HEK293 (cell line): Measurements from ENCODE around the gene RTL5.

Experiments used
- CTCF ChIA-PET: fragments of 350-600 bp; formaldehyde crosslinking; extraction: SDS; loops from one replicate; lab custom pipeline; 2021; ENCODE audit warnings: antibody characterized with exemption; lab: Yijun Ruan, JAX
- POLR2A ChIA-PET: fragments of 300-600 bp; formaldehyde crosslinking; extraction: SDS; loops from one replicate; lab custom pipeline; 2020; ENCODE audit warnings: antibody characterized with exemption, inconsistent platforms; lab: Yijun Ruan, JAX
- H3K27ac ChIP-seq: fragments of 200-500 bp; sonication (Bioruptor generic); 2 replicates; pipeline ENCODE4 v1.5.1; 2014; ENCODE audit warnings: low read depth, low read length, control low read depth, inconsistent platforms; ENCODE audit errors: extremely low read depth
- H3K36me3 ChIP-seq, 2 experiments: fragments of 200-500 bp in 1 of 2; sonication (Bioruptor generic) in 1 of 2; 1 replicate in 1 of 2; 2 replicates in 1 of 2; pipeline ENCODE4 v1.5.1; 2014 to 2017; ENCODE audit warnings: inconsistent platforms in 2 of 2, low read length in 2 of 2; ENCODE audit not compliant: control insufficient read depth in 2 of 2, insufficient read depth in 1 of 2
- H3K4me1 ChIP-seq: fragments of 200-500 bp; sonication (Bioruptor generic); 2 replicates; pipeline ENCODE4 v1.5.1; 2014; ENCODE audit warnings: mild to moderate bottlenecking, low read length, inconsistent platforms; ENCODE audit not compliant: control insufficient read depth, insufficient read depth
- H3K4me3 ChIP-seq: 2 replicates; pipeline ENCODE4 v1.5.1; 2011; ENCODE audit warnings: low read depth, mild to moderate bottlenecking, control low read depth, low read length, moderate library complexity
- H3K9me3 ChIP-seq: fragments of 200-500 bp; sonication (Bioruptor generic); 2 replicates; pipeline ENCODE4 v1.5.1; 2014; ENCODE audit warnings: low read depth, low read length, inconsistent platforms; ENCODE audit not compliant: control insufficient read depth, insufficient read depth
- GLIS2 ChIP-seq: fragments of 450-650 bp; formaldehyde crosslinking; IDR thresholded peaks from 2 replicates; pipeline ENCODE4 v1.5.1; 2016; ENCODE audit warnings: missing biosample characterization, missing genetic modification characterization
- MEIS1 ChIP-seq: sonication (generic); formaldehyde crosslinking; IDR thresholded peaks from 2 replicates; pipeline ENCODE4 v1.8.1; 2022; ENCODE audit warnings: missing genetic modification reagents, mild to moderate bottlenecking, borderline replicate concordance
- SP2 ChIP-seq: fragments of 450-650 bp; formaldehyde crosslinking; IDR thresholded peaks from 2 replicates; pipeline ENCODE4 v1.5.1; 2016; ENCODE audit warnings: missing biosample characterization, missing genetic modification characterization
- TRIM28 ChIP-seq: IDR thresholded peaks from 2 replicates; pipeline ENCODE4 v1.6.1; 2011; ENCODE audit warnings: low read length, control low read depth, borderline replicate concordance
- ZBTB20 ChIP-seq: fragments of 450-650 bp; formaldehyde crosslinking; IDR thresholded peaks from 2 replicates; pipeline ENCODE4 v1.5.1; 2016; ENCODE audit warnings: missing biosample characterization, missing genetic modification characterization
- ZBTB8A ChIP-seq: fragments of 450-650 bp; formaldehyde crosslinking; IDR thresholded peaks from 2 replicates; pipeline ENCODE4 v1.5.1; 2016; ENCODE audit warnings: missing biosample characterization, missing genetic modification characterization
- ZIC2 ChIP-seq: fragments of 450-650 bp; formaldehyde crosslinking; IDR thresholded peaks from 2 replicates; pipeline ENCODE4 v1.5.1; 2016; ENCODE audit warnings: missing biosample characterization, missing genetic modification characterization
- ZNF121 ChIP-seq: fragments of 450-650 bp; formaldehyde crosslinking; IDR thresholded peaks from 2 replicates; pipeline ENCODE4 v1.5.1; 2016; ENCODE audit warnings: missing biosample characterization, missing genetic modification characterization
- ZNF16 ChIP-seq: fragments of 450-650 bp; formaldehyde crosslinking; IDR thresholded peaks from 2 replicates; pipeline ENCODE4 v1.5.1; 2016; ENCODE audit warnings: low read depth, missing biosample characterization, missing genetic modification characterization
- ZNF248 ChIP-seq: fragments of 450-650 bp; formaldehyde crosslinking; IDR thresholded peaks from 2 replicates; pipeline ENCODE4 v1.5.1; 2017; ENCODE audit warnings: missing biosample characterization, missing genetic modification characterization
- ZNF341 ChIP-seq: fragments of 450-650 bp; formaldehyde crosslinking; IDR thresholded peaks from 2 replicates; pipeline ENCODE4; 2016; ENCODE audit warnings: low read depth, missing biosample characterization, missing genetic modification characterization
- ZNF391 ChIP-seq: fragments of 450-650 bp; formaldehyde crosslinking; IDR thresholded peaks from 2 replicates; pipeline ENCODE4 v1.5.1; 2016; ENCODE audit warnings: low read depth, missing biosample characterization, missing genetic modification characterization, borderline replicate concordance
- ZNF624 ChIP-seq: fragments of 450-650 bp; formaldehyde crosslinking; IDR thresholded peaks from 2 replicates; pipeline ENCODE4 v1.5.1; 2017; ENCODE audit warnings: missing biosample characterization, missing genetic modification characterization
- ZNF692 ChIP-seq: fragments of 450-650 bp; formaldehyde crosslinking; IDR thresholded peaks from 2 replicates; pipeline ENCODE4 v1.5.1; 2016; ENCODE audit warnings: missing biosample characterization, missing genetic modification characterization
- ZNF701 ChIP-seq: fragments of 450-650 bp; formaldehyde crosslinking; IDR thresholded peaks from 2 replicates; pipeline ENCODE4 v1.5.1; 2016; ENCODE audit warnings: missing biosample characterization, missing genetic modification characterization
- ZNF76 ChIP-seq: fragments of 450-650 bp; formaldehyde crosslinking; IDR thresholded peaks from 2 replicates; pipeline ENCODE4; 2016; ENCODE audit warnings: low read depth, missing biosample characterization, missing genetic modification characterization, borderline replicate concordance
- ZNF791 ChIP-seq: fragments of 450-650 bp; formaldehyde crosslinking; IDR thresholded peaks from 2 replicates; pipeline ENCODE4 v1.5.1; 2016; ENCODE audit warnings: missing biosample characterization, missing genetic modification characterization
- ZSCAN16 ChIP-seq: fragments of 450-650 bp; formaldehyde crosslinking; IDR thresholded peaks from 2 replicates; pipeline ENCODE4 v1.5.1; 2016; ENCODE audit warnings: missing biosample characterization, missing genetic modification characterization
- ZSCAN4 ChIP-seq: fragments of 450-650 bp; formaldehyde crosslinking; IDR thresholded peaks from 2 replicates; pipeline ENCODE4 v1.5.1; 2017; ENCODE audit warnings: missing biosample characterization, missing genetic modification characterization
- TF ChIP-seq, protein P1 (sequence below): sonication (generic); formaldehyde crosslinking; IDR thresholded peaks from 2 replicates; pipeline ENCODE4 v1.8.1; 2022; ENCODE audit warnings: mild to moderate bottlenecking, moderate library complexity, missing genetic modification reagents
- TF ChIP-seq, protein P2 (sequence below): fragments of 450-650 bp; formaldehyde crosslinking; IDR thresholded peaks from 2 replicates; pipeline ENCODE4 v1.5.1; 2016; ENCODE audit warnings: missing biosample characterization, missing genetic modification characterization
- TF ChIP-seq, protein P3 (sequence below): fragments of 450-650 bp; formaldehyde crosslinking; IDR thresholded peaks from 2 replicates; pipeline ENCODE4 v1.5.0; 2017; ENCODE audit warnings: missing biosample characterization, missing genetic modification characterization, borderline replicate concordance
- TF ChIP-seq, protein P4 (sequence below): fragments of 450-650 bp; formaldehyde crosslinking; IDR thresholded peaks from 2 replicates; pipeline ENCODE4 v1.5.1; 2017; ENCODE audit warnings: missing biosample characterization, missing genetic modification characterization

Gene RTL5

GRCh38 chrX:72123471-72124185 lies 8.1 kb downstream of the RTL5 start:
- H3K9me3 ChIP-seq: no peaks in the 10 kb centered on the region
- CTCF ChIA-PET: interaction anchor here (0.7 to 7.5 kb wide), 7 partner anchors 12 to 123 kb away, joined by 3 to 118 read pairs (median 12); no protein-coding TSS in a partner anchor
- peak overlapping the region; percentile 38 for H3K27ac ChIP-seq
- POLR2A ChIA-PET: no interaction called here
- no peak for TF ChIP-seq ZNF341 (tag by site-specific recombination)
- TF ChIP-seq ZNF692 (tag by site-specific recombination): peak; percentile 55
- no peak for TF ChIP-seq ZNF701 (tag by site-specific recombination)
- TF ChIP-seq, protein P1, sequence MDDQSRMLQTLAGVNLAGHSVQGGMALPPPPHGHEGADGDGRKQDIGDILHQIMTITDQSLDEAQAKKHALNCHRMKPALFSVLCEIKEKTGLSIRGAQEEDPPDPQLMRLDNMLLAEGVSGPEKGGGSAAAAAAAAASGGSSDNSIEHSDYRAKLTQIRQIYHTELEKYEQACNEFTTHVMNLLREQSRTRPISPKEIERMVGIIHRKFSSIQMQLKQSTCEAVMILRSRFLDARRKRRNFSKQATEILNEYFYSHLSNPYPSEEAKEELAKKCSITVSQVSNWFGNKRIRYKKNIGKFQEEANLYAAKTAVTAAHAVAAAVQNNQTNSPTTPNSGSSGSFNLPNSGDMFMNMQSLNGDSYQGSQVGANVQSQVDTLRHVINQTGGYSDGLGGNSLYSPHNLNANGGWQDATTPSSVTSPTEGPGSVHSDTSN (CRISPR knock-in tag): peak; percentile 36; the same call in 1 of the 2 replicates
- TF ChIP-seq, protein P2, sequence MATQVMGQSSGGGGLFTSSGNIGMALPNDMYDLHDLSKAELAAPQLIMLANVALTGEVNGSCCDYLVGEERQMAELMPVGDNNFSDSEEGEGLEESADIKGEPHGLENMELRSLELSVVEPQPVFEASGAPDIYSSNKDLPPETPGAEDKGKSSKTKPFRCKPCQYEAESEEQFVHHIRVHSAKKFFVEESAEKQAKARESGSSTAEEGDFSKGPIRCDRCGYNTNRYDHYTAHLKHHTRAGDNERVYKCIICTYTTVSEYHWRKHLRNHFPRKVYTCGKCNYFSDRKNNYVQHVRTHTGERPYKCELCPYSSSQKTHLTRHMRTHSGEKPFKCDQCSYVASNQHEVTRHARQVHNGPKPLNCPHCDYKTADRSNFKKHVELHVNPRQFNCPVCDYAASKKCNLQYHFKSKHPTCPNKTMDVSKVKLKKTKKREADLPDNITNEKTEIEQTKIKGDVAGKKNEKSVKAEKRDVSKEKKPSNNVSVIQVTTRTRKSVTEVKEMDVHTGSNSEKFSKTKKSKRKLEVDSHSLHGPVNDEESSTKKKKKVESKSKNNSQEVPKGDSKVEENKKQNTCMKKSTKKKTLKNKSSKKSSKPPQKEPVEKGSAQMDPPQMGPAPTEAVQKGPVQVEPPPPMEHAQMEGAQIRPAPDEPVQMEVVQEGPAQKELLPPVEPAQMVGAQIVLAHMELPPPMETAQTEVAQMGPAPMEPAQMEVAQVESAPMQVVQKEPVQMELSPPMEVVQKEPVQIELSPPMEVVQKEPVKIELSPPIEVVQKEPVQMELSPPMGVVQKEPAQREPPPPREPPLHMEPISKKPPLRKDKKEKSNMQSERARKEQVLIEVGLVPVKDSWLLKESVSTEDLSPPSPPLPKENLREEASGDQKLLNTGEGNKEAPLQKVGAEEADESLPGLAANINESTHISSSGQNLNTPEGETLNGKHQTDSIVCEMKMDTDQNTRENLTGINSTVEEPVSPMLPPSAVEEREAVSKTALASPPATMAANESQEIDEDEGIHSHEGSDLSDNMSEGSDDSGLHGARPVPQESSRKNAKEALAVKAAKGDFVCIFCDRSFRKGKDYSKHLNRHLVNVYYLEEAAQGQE: no peak
- no peak for TF ChIP-seq ZNF624
- TF ChIP-seq ZBTB8A (tag by site-specific recombination): no peak
- TF ChIP-seq ZNF791 (tag by site-specific recombination): no peak
- no peak for TF ChIP-seq ZSCAN16 (tag by site-specific recombination)
- TF ChIP-seq ZNF76 (tag by site-specific recombination): no peak
- no peak for TF ChIP-seq ZNF248 (tag by site-specific recombination)
- TF ChIP-seq TRIM28: no peak
- TF ChIP-seq, protein P3, sequence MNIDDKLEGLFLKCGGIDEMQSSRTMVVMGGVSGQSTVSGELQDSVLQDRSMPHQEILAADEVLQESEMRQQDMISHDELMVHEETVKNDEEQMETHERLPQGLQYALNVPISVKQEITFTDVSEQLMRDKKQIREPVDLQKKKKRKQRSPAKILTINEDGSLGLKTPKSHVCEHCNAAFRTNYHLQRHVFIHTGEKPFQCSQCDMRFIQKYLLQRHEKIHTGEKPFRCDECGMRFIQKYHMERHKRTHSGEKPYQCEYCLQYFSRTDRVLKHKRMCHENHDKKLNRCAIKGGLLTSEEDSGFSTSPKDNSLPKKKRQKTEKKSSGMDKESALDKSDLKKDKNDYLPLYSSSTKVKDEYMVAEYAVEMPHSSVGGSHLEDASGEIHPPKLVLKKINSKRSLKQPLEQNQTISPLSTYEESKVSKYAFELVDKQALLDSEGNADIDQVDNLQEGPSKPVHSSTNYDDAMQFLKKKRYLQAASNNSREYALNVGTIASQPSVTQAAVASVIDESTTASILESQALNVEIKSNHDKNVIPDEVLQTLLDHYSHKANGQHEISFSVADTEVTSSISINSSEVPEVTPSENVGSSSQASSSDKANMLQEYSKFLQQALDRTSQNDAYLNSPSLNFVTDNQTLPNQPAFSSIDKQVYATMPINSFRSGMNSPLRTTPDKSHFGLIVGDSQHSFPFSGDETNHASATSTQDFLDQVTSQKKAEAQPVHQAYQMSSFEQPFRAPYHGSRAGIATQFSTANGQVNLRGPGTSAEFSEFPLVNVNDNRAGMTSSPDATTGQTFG (tag by site-specific recombination): no peak
- peak; percentile 34; the same call in 1 of the 2 replicates for TF ChIP-seq ZIC2 (tag by site-specific recombination)
- no peak for TF ChIP-seq ZSCAN4
- TF ChIP-seq ZNF391: no peak
- 0 out of 2 replicates have a peak, but pooled peaks have one; percentile 7 for TF ChIP-seq SP2 (tag by site-specific recombination)
- no peak for TF ChIP-seq ZNF16 (tag by site-specific recombination)
- TF ChIP-seq MEIS1: no peak
- TF ChIP-seq GLIS2 (tag by site-specific recombination): peak; percentile 30; the same call in 1 of the 2 replicates
- TF ChIP-seq, protein P4, sequence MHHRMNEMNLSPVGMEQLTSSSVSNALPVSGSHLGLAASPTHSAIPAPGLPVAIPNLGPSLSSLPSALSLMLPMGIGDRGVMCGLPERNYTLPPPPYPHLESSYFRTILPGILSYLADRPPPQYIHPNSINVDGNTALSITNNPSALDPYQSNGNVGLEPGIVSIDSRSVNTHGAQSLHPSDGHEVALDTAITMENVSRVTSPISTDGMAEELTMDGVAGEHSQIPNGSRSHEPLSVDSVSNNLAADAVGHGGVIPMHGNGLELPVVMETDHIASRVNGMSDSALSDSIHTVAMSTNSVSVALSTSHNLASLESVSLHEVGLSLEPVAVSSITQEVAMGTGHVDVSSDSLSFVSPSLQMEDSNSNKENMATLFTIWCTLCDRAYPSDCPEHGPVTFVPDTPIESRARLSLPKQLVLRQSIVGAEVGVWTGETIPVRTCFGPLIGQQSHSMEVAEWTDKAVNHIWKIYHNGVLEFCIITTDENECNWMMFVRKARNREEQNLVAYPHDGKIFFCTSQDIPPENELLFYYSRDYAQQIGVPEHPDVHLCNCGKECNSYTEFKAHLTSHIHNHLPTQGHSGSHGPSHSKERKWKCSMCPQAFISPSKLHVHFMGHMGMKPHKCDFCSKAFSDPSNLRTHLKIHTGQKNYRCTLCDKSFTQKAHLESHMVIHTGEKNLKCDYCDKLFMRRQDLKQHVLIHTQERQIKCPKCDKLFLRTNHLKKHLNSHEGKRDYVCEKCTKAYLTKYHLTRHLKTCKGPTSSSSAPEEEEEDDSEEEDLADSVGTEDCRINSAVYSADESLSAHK (tag by site-specific recombination): no peak
- TF ChIP-seq ZBTB20 (tag by site-specific recombination): peak; percentile 67
- no peak for TF ChIP-seq ZNF121
- peaks cover 6% of the 10 kb centered on the region; the same call in 1 of the 2 replicates for H3K4me1 ChIP-seq
- H3K36me3 ChIP-seq: no peaks in the 10 kb centered on the region
- H3K4me3 ChIP-seq: no peak overlapping the region
